ENCODE data around the gene TSPAN1.

DNA sequence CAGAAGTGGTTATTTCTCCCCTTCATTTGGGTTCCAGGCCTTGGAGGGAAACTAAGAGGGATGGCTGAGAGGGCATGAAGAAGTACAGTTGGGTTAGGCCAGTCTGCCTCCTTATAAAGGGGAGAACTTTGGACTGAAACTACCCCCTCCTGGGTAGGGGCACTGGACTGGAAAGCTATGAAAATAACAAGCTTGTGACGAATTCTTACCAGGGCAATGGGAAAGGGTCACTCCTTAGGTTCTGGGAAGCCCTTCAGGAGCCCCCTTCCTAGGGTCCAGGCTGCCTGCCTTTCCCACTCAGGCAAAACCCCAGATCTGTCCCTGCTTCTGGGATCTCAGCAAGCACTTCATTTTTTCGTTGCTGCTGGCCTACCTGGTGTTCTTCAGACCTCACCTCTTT lies 11.2 kb downstream of the TSPAN1 start:
- TF ChIP-seq, protein P1, sequence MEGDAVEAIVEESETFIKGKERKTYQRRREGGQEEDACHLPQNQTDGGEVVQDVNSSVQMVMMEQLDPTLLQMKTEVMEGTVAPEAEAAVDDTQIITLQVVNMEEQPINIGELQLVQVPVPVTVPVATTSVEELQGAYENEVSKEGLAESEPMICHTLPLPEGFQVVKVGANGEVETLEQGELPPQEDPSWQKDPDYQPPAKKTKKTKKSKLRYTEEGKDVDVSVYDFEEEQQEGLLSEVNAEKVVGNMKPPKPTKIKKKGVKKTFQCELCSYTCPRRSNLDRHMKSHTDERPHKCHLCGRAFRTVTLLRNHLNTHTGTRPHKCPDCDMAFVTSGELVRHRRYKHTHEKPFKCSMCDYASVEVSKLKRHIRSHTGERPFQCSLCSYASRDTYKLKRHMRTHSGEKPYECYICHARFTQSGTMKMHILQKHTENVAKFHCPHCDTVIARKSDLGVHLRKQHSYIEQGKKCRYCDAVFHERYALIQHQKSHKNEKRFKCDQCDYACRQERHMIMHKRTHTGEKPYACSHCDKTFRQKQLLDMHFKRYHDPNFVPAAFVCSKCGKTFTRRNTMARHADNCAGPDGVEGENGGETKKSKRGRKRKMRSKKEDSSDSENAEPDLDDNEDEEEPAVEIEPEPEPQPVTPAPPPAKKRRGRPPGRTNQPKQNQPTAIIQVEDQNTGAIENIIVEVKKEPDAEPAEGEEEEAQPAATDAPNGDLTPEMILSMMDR (IDR thresholded peaks at IDR 0.05; ENCODE audit: low read depth, low read length): no peak
- TF ChIP-seq POLR2A (IDR thresholded peaks at IDR 0.05; ENCODE audit: extremely low read depth, insufficient read length) (no peak), MYC (IDR thresholded peaks at IDR 0.05; ENCODE audit: low read depth, low read length) (no peak)

All from NB4 (cell line).